ENCODE data around the gene OTUB1.

The OTUB1 gene

DNA sequence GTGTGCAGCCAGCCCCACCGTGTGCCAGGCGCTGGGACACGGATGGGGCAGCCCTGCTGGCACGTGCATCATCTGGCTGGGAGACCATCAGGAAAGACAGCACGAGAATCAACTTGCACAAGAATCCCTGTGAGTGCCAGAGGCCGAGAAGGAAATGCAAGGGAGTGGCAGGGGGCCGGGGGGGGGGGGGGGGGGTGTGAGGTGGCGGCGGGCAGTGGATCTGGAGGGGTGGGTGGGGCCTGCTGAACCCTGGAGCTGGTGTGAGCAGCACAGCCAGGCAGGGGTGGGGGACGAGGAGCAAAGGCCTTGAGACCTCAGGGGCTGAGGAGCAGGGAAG, 35.5 kb downstream of the OTUB1 start:
- Histone ChIP-seq H4K20me1 (ENCODE audit: insufficient read depth, low read length, poor library complexity, severe bottlenecking) (no peaks in the 10 kb centered on the region), H2AFZ (ENCODE audit: low read length) (no peak overlapping the region), H3K4me2 (ENCODE audit: low read depth, low read length, poor library complexity, severe bottlenecking) (no peak overlapping the region), H3F3A (ENCODE audit: low read depth) (no peaks in the 10 kb centered on the region), H3K27me3 (ENCODE audit: insufficient read depth, low read length, poor library complexity, severe bottlenecking) (no peaks in the 10 kb centered on the region), H3K9me2 (replicated peaks; ENCODE audit: low read depth, low read length) (no peaks in the 10 kb centered on the region), H3K36me3 (ENCODE audit: insufficient read depth, low read length) (no peaks in the 10 kb centered on the region), H3K79me2 (ENCODE audit: insufficient read depth, low read length) (no peaks in the 10 kb centered on the region), H3K9me3 (ENCODE audit: insufficient read depth, low read depth, low read length) (no peaks in the 10 kb centered on the region), H3K4me1 (ENCODE audit: insufficient read depth, low read length, poor library complexity, severe bottlenecking) (peaks cover under 1% of the 10 kb centered on the region), H3K9ac (ENCODE audit: low read depth, low read length, poor library complexity, severe bottlenecking) (no peak overlapping the region), H3K4me3 (ENCODE audit: low read length, poor library complexity, severe bottlenecking) (no peak overlapping the region)
- TF ChIP-seq EZH2phosphoT487 (IDR thresholded peaks at IDR 0.05; ENCODE audit: borderline replicate concordance) (no peak), CTCF (conservative IDR thresholded peaks at IDR 0.05; ENCODE audit: low read length) (no peak)

- Histone ChIP-seq H3K4me1 (ENCODE audit: insufficient read depth, low read length, poor library complexity, severe bottlenecking) (peaks cover 3% of the 10 kb centered on the region), H3K27me3 (ENCODE audit: insufficient read depth, low read length, poor library complexity, severe bottlenecking) (no peaks in the 10 kb centered on the region), H3K4me3 (ENCODE audit: low read length, poor library complexity, severe bottlenecking) (no peak overlapping the region), H2AFZ (ENCODE audit: low read length) (no peak overlapping the region), H3K9me2 (replicated peaks; ENCODE audit: low read depth, low read length) (no peaks in the 10 kb centered on the region), H4K20me1 (ENCODE audit: insufficient read depth, low read length, poor library complexity, severe bottlenecking) (no peaks in the 10 kb centered on the region), H3K9me3 (ENCODE audit: insufficient read depth, low read depth, low read length) (no peaks in the 10 kb centered on the region), H3K79me2 (ENCODE audit: insufficient read depth, low read length) (no peaks in the 10 kb centered on the region), H3K36me3 (ENCODE audit: insufficient read depth, low read length) (no peaks in the 10 kb centered on the region), H3F3A (ENCODE audit: low read depth) (no peaks in the 10 kb centered on the region), H3K9ac (ENCODE audit: low read depth, low read length, poor library complexity, severe bottlenecking) (no peak overlapping the region), H3K4me2 (ENCODE audit: low read depth, low read length, poor library complexity, severe bottlenecking) (no peak overlapping the region)
- TF ChIP-seq EZH2phosphoT487 (IDR thresholded peaks at IDR 0.05; ENCODE audit: borderline replicate concordance) (no peak), CTCF (conservative IDR thresholded peaks at IDR 0.05; ENCODE audit: low read length) (no peak)
These were observed 36.0 kb downstream of the OTUB1 start for GRCh38 chr11:64022125-64022784.

GRCh38 chr11:64023712-64024710, 37.8 kb downstream of the OTUB1 start:
- Histone ChIP-seq H3K4me2 (ENCODE audit: low read depth, low read length, poor library complexity, severe bottlenecking) (no peak overlapping the region), H3K4me1 (ENCODE audit: insufficient read depth, low read length, poor library complexity, severe bottlenecking) (peaks cover 6% of the 10 kb centered on the region), H3K79me2 (ENCODE audit: insufficient read depth, low read length) (no peaks in the 10 kb centered on the region), H3F3A (ENCODE audit: low read depth) (no peaks in the 10 kb centered on the region), H2AFZ (ENCODE audit: low read length) (no peak overlapping the region), H3K36me3 (ENCODE audit: insufficient read depth, low read length) (no peaks in the 10 kb centered on the region), H4K20me1 (ENCODE audit: insufficient read depth, low read length, poor library complexity, severe bottlenecking) (no peaks in the 10 kb centered on the region), H3K9me2 (replicated peaks; ENCODE audit: low read depth, low read length) (no peaks in the 10 kb centered on the region), H3K9ac (ENCODE audit: low read depth, low read length, poor library complexity, severe bottlenecking) (no peak overlapping the region), H3K4me3 (ENCODE audit: low read length, poor library complexity, severe bottlenecking) (no peak overlapping the region), H3K27me3 (ENCODE audit: insufficient read depth, low read length, poor library complexity, severe bottlenecking) (no peaks in the 10 kb centered on the region), H3K9me3 (ENCODE audit: insufficient read depth, low read depth, low read length) (no peaks in the 10 kb centered on the region)
- no peak for TF ChIP-seq CTCF (conservative IDR thresholded peaks at IDR 0.05; ENCODE audit: low read length)
- TF ChIP-seq EZH2phosphoT487 (IDR thresholded peaks at IDR 0.05; ENCODE audit: borderline replicate concordance), result no peak
